ENCODE measurements around the gene MALAT1.
"Not testable (repeated sequence)": the region's sequence is repeated elsewhere in the genome, so short reads cannot be mapped to it uniquely, and the experiment has no call there.

The MALAT1 gene

GRCh38 chr11:65498977-65499712 lies at the start of gene MALAT1:
Gene MALAT1, plus strand, starts transcription at chr11:65499045.
- no peak for DNase-seq

DNA sequence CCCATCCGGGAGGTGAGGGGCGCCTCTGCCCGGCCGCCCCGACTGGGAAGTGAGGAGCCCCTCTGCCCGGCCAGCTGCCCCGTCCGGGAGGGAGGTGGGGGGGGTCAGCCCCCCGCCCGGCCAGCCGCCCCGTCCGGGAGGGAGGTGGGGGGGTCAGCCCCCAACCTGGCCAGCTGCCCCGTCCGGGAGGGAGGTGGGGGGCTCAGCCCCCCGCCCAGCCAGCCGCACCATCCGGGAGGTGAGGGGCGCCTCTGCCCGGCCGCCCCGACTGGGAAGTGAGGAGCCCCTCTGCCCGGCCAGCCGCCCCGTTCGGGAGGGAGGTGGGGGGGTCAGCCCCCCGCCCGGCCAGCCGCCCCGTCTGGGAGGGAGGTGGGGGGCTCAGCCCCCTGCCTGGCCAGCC lies 47.5 kb upstream of the MALAT1 start:
- DNase-seq: not testable (repeated sequence)

DNA sequence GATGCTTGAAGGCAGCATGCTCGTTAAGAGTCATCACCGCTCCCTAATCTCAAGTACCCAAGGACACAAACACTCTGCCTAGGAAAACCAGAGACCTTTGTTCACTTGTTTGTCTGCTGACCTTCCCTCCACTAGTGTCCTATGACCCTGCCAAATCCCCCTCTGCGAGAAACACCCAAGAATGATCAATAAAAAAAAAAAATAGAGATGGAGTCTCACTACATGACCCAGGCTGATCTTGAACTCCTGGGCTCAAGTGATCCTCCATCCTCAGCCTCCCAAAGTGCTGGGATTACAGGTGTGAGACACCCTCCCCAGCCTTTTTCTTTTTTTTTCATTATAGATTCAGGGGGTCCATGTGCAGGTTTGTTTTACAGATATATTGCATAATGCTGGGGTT lies 46.6 kb upstream of the MALAT1 start:
- DNase-seq: not testable (repeated sequence)

- DNase-seq: no peak
Measured at GRCh38 chr11:65452806-65453490, 45.9 kb upstream of the MALAT1 start.

- DNase-seq: no peak
Measured at GRCh38 chr11:65454311-65454695, 44.5 kb upstream of the MALAT1 start.

DNA sequence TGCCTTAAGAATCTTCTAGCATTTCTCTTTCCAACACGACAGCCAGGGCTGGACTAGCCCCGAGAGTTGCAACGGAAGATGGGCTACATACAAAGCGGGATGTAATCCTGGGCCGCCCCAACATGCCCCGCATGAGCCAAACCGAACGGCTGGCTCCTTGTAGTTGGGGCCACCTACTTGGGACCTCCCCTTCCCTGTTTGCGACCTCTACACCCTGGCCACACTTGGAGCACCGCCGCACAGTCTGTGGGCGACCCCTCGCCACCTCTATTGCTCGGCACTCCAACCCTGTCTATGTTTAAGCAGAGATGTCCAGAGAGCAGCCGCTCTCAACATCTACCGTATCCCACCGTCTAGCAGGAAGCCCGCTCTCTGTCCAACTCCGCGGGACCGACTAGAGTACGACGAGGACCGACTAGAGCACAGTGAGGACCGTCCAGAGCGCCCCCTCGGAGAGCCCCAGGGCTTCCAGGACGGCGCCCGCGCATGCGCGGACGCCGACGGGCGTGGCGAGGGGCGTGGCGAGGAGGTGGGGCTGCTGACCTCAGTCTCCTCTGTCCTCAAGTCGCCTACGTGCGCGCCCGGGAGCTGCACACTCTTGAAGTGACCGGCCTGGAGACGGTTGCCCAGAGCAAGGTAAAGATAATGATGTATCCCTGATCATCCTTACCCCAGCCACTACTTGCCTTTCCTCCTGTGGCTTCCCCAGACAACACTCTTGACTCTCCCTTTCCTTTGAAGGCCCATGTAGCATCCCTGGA lies 44.0 kb upstream of the MALAT1 start:
- DNase-seq: no peak

DNA sequence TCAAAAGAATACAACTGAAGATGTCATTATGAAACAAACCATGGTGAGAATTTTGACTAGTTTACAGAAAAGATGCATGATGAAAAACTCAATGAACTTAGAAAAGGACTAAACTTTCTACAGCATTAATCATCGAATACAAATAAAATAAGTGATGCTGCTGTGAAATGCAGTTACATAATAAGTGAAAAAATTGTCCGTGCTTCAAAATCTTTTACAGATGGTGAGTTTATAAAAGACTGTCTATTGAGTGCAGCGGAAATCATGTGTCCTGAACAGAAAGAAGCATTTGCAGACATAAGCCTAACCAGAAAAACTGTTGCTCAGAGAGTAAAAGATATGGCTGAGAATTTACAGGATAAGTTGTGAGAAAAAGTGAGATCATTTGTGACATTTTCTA lies 42.4 kb upstream of the MALAT1 start:
- DNase-seq: no peak

DNA sequence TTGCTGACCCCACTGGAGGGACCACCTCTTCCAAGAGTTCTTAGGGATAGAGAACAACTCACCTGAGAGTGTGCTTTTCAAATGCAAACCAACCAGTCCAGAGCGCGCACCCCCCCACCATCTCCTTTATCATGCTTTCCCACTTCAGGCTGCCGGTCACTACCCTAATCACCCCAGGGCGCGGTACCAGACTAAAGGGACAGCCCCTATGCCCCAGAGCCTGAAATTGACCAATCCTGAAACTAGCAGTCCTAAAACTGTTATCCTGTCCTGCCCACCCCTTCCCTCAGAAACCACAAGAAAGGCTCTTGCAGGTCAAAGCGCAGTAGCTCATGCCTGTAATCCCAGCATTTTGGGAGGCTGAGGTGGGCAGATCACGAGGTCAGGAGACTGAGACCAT lies 39.3 kb upstream of the MALAT1 start:
- DNase-seq: no peak

DNA sequence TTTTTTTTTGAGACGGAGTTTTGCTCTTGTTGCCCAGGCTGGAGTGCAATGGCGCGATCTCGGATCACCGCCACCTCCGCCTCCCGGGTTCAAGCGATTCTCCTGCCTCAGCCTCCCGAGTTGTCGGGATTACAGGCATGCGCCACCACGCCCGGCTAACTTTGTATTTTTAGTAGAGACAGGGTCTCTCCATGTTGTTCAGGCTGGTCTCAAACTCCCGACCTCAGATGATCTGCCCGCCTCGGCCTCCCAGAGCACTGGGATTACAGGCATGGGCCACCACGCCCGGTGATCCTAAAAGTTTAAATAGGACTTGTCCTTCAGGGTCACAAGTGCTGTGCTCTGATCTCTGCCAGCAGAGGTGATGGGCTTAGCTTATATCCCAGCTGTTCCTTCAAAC lies 33.4 kb upstream of the MALAT1 start:
- not testable (repeated sequence) for DNase-seq

GRCh38 chr11:65467306-65467705 lies 31.5 kb upstream of the MALAT1 start:
- not testable (repeated sequence) for DNase-seq

- no peak for DNase-seq
Measured at GRCh38 chr11:65468874-65469333, 29.9 kb upstream of the MALAT1 start.

DNA sequence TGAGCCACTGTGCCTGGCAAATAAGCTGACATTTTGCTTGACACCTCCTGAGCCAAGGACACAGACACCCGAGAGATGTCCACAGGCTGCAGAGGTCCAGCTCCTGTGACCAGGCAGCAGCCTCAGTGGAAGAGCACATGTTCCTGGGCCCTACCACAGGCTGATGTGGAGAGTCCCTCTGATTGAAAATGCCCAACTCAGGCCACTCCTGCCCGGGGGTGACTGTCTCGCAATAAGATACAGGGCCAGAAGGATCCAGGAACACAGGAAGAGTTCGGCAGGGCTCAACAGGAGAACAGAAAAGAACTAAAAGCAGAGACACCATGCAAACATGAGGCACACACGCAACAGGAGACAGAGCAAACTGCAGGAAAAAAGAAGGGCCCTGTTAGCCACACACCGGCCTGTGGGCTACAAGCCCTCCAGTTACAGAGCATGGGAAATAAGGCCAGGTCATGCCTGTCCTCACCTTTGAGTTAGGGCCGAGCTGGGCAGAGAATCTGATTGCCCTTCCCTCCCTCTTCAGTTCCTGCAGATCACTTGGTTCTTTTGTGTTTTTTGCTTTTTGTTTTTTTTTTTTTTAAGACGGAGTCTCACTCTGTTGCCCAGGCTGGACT lies 28.3 kb upstream of the MALAT1 start:
- DNase-seq: no peak

DNA sequence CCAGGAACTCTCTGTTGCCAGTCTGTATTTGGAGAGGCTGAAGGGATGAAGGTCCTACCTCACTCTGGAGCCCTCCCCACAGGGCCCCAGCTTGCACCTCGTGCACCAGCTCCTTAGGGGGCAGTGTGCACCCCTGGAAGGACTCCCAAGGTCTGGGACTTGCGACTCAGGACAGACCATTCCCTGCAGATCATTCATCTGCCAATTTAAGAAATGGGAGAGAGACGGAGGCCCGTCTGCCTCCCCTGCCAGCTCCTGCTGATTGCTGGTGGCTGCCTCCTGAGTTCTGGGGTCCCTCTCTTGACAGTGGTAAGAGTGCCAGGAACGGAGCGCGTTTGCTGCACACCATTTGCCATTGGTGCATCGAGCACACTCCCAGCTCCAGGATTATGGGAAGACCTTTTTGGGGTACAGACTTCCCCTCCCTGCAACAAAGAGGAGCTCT lies 27.4 kb upstream of the MALAT1 start:
- no peak for DNase-seq

DNA sequence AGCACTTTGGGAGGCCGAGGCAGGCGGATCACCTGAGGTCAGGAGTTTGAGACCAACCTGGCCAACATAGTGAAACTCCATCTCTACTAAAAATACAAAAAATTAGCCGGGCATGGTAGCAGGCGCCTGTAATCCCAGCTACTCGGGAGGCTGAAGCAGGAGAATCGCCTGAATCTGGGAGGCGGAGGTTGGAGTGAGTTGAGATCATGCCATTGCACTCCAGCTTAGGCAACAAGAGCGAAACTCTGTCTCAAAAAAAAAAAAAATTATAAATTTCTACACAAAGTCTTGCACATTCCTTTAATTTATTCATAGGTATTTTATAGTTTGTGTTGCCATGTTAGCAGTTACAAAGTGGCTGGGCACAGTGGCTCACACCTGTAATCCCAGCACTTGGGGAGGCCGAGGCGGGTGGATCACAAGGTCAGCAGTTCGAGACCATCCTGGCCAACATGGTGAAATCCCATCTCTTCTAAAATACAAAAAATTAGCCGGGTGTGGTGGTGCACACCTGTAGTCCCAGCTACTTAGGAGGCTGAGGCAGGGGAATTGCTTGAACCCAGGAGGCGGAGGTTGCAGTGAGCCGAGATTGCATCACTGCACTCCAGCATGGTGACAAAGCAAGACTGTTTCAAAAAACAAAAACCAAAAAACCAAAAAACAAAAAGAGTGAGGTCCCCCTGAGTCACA lies 26.1 kb upstream of the MALAT1 start:
- DNase-seq: not testable (repeated sequence)

DNA sequence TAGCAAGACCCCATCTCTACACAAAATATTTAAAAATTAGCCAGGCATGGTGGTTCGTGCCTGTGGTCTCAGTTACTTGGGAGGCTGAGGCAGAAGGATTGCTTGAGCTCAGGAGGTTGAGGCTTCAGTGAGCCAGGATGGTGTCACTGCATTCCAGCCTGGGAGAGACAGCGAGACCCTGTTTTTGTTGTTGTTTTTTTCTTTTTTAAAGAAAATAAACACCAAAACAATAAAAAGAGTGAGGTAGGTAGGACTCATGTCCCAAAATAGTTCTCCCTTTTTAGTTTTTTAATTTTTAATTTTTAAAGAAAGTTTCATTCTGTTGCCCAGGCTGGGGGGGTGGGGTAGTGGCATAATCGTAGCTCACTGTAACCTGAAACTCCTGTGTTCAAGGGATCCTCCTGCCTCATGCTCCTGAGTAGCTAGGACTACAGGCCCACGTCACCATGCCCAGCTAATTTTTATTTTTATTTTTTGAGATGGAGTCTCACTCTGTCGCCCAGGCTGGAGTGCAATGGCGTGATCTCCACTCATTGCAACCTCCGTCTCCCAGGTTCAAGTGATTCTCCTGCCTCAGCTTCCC lies 25.5 kb upstream of the MALAT1 start:
- DNase-seq: no peak

DNA sequence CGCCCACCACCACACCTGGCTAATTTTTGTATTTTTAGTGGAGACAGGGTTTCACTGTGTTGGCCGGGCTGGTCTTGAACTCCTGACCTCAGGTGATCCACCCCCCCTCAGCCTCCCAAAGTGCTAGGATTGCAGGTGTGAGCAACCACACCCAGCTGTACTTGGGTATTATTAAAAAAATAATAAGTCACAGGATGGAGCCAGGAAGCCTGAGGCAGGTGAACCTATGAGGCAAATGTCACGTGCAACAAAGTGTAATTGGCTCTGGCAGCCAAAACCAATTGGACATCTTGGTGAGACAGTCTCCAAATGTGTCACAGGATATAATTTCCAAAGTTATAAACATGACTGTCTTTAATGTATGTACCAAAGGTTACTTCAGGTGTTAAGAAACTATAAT lies 24.0 kb upstream of the MALAT1 start:
- DNase-seq: no peak

DNA sequence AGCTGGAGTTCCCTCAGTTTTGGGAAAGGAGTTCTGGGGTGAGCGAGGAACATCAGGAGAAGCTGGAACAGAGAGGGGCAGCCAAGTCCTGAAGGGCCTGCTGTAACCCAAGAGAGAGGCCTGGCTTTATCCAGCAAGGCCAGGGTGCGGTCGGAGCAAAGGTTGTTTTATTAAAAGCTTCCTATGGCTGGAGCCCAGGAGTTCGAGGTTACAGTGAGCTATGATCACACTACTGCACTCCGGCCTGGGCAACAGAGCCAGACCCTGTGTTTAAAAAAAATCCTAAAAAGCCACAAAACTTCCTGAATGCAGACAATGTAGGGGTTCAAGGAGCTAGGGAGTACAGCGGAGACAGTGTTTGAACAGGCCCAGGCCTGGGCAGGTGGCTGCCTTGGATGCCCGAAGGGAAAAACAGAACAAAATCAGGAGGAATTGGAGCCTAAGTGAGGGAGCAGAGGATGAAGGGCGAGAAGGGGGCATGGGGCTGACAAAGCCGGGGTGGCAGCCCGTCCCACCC lies 22.2 kb upstream of the MALAT1 start:
- no peak for DNase-seq

DNA sequence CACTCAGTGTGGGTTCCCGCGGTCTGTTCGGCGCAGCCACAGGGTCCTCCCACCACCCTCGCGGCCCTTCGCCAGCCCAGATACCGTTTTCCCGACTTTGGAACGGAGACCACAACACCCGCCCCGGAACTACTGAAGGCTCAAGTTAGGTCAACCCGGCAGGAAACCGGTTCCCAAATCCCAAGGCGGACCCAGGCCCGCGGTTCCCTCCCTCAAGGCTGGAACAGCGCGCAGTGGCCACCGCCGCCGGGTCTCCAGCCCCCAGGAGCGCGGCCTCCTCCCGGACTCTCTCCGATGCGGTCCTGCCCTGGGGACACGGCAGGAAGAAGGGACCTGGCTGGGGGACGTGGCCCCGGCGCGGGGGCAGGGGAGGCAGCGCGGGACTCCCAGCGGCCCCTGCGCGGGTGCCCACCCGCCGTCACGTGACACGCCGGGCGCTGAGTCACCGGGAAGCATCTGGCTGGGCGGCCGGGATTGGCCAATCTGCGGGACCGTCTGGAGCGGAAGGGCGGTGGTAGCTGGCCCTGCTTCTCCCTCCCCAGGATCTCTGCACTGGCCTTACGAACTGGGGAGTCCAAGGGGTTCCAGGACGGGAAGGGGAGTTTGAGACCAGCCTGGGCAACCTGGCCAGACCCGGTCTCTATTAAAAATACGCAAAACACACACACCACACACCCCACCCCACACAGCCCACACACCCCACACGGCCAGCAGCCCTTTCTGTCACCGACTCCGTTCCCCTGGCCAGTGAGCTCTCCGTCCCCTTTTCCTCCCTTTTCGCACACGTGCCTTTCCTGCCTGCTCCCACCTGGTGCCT lies 21.5 kb upstream of the MALAT1 start:
- no peak for DNase-seq

DNA sequence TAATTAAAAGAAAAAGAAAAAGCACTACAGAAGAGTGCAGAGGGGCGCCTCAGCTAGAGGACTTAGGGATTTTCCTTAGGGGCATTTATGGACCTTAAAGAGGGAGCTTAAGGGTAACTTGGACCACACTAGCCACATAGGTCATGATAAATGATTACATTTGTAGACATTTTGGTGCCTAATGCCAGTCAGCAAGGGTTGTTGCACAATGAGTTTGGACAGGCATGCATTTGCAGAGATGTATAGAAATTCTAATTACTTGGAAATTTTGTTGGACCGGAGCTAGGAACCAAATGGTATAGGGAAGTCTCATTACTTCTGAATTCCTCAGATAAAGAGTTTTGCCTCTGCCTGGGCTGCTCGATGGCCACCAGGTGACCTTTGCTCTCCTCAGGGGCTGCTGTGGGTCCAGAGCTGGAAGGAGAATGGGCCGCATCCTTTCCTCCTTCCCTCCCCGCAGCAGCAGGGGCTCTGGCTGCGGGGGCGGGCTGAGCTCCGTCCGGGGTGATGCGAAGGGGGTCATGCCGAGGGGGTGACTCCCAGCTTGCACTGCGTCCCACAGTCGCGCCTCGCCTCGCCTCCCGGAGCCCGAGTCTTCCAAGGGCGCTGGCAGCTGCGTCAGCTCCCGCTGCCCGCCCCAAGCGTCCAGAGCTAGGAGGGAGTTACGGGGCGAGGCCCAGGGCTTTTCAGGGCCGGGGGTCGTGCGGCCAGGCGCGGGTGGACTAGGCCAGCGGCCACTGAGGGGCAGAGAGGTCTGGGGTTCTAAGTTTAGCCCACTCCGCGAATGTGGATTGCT lies 20.3 kb upstream of the MALAT1 start:
- no peak for DNase-seq

Data from cortex of kidney (tissue), 1 donor.